ENCODE results near the gene SWSAP1. TPM values are rescaled to one million over a fixed set of nuclear protein-coding genes. Genes with fewer than 3 reads are reported as not detected.

SWSAP1 gene
- total RNA-seq, 6 donors from 2014 or later, result 0.89 to 13.6 (median 3.7) TPM

DNA sequence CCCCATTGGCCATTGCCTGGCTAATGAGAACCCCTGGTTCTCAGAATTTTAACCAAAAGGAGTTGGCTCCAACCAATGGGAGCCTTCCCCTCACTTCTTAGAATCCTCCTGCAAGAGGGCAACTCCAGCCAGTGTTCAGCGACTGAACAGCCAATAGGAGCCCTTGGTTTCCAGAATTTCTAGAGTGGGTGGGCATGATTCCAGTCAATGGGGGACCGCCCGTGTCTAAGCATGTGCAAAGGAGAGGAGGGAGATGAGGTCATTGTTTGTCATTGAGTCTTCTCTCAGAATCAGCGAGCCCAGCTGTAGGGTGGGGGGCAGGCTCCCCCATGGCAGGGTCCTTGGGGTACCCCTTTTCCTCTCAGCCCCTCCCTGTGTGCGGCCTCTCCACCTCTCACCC, 9.5 kb upstream of the SWSAP1 start:
- Histone ChIP-seq H3K4me1 (no peaks in the 10 kb centered on the region), H3K27ac (no peak overlapping the region), H3K9me3 (no peaks in the 10 kb centered on the region), H3K36me3 (peaks cover 3 to 55% (median 37%) of the 10 kb centered on the region in 4 donors), H3K4me3 (no peak overlapping the region), H3K27me3 (no peaks in the 10 kb centered on the region)
- ATAC-seq (ENCODE audit: low FRiP score in 2 of 2) (peak in 1 of 2 donors; percentile 44), DNase-seq (no peak)
- 69 to 76% methylated on average over 3 to 5 of the region's 5 CpGs for whole genome bisulfite sequencing, 2 donors
- TF ChIP-seq, protein P1, sequence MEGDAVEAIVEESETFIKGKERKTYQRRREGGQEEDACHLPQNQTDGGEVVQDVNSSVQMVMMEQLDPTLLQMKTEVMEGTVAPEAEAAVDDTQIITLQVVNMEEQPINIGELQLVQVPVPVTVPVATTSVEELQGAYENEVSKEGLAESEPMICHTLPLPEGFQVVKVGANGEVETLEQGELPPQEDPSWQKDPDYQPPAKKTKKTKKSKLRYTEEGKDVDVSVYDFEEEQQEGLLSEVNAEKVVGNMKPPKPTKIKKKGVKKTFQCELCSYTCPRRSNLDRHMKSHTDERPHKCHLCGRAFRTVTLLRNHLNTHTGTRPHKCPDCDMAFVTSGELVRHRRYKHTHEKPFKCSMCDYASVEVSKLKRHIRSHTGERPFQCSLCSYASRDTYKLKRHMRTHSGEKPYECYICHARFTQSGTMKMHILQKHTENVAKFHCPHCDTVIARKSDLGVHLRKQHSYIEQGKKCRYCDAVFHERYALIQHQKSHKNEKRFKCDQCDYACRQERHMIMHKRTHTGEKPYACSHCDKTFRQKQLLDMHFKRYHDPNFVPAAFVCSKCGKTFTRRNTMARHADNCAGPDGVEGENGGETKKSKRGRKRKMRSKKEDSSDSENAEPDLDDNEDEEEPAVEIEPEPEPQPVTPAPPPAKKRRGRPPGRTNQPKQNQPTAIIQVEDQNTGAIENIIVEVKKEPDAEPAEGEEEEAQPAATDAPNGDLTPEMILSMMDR (IDR thresholded peaks at IDR 0.05), result no peak
- TF ChIP-seq POLR2A (IDR thresholded peaks at IDR 0.05) (no peak), POLR2AphosphoS5 (IDR thresholded peaks at IDR 0.05) (no peak), EP300 (IDR thresholded peaks at IDR 0.05) (no peak)

DNA sequence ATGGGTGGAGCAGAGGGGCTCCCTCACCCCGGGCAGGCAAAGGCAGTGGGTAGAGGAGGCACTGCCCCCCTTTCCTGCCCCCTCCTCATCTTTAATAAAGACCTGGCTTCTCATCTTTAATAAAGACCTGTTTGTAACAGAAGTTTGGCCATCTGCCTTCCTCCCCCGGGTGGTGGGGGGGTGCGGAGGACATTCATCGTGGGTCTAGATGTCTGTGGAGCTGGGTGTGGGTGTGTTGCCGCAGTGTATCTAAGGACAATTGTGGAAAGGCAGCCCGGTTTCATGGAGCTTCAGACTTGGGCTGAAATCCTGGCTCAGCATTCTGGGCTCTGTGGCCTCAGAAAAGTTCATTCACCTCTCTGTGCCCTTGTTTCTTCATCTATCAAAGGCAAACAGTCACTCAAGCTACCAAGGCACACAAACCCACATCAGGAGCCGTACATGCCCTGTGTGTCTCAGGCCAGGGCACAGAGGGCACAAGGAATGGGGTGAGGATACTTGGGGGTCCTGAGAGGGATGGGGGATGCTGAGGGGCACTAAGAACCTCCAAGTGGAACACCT, 8.8 kb upstream of the SWSAP1 start:
- DNase-seq (no peak), ATAC-seq (ENCODE audit: low FRiP score in 2 of 2) (peak in 1 of 2 donors; percentile 18)
- Histone ChIP-seq H3K4me1 (no peaks in the 10 kb centered on the region), H3K4me3 (no peak overlapping the region), H3K9me3 (no peaks in the 10 kb centered on the region), H3K36me3 (peaks cover 3 to 51% (median 36%) of the 10 kb centered on the region in 4 donors), H3K27me3 (no peaks in the 10 kb centered on the region), H3K27ac (no peak overlapping the region)
- TF ChIP-seq EP300 (IDR thresholded peaks at IDR 0.05), result no peak
- TF ChIP-seq, protein P1 (IDR thresholded peaks at IDR 0.05), result no peak
- WGBS, 2 donors, result 77 to 86% methylated on average over 6 to 7 of the region's 7 CpGs

DNA sequence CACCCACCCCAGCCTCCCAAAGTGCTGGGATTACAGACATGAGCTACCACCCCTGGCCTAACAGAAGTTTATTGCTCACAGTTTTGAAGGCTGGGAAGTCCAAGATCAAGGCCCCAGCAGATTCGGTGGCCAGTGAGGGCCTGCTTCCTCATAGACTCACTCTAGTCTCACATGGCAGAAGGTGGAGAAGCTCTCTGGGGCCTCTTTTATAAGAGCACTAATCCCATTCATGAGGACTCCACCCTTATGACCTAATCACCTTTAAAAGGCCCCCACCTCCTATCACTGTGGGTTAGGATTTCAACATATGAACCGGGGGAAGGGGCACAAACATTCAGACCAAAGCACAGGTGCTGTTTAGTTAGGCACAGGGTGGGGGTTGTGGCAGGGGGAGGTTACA, 6.9 kb upstream of the SWSAP1 start:
- Histone ChIP-seq H3K27me3 (no peaks in the 10 kb centered on the region), H3K4me3 (no peak overlapping the region), H3K9me3 (no peaks in the 10 kb centered on the region), H3K27ac (no peak overlapping the region), H3K36me3 (peaks cover under 1 to 41% (median 29%) of the 10 kb centered on the region in 4 donors), H3K4me1 (no peaks in the 10 kb centered on the region)
- 71 to 83% methylated on average over 1 to 2 of the region's 2 CpGs for whole genome bisulfite sequencing, 2 donors
- TF ChIP-seq POLR2A (IDR thresholded peaks at IDR 0.05) (no peak), EP300 (IDR thresholded peaks at IDR 0.05) (no peak)
- ATAC-seq (ENCODE audit: low FRiP score in 2 of 2), result no peak
- no peak for DNase-seq

DNA sequence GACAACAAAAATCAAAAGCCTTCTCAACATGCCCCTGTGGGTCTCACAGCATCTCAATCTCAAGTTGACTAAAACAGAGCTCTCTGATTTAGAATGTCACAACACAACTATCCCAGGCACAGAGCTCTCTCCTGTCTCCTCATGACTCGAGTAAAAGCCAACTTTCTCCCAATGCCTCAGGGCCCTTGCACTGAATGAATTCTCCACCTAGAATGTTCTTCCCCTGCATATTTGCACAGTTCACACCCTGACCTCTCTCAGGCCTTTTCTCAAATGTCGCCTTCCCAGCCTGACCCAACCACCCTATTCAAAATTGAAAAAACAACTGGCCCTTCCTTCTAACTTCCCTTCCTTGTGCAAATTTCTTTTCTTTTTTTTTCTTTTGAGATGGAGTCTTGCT, 3.7 kb upstream of the SWSAP1 start:
- Histone ChIP-seq H3K27me3 (no peaks in the 10 kb centered on the region), H3K4me1 (peaks cover 11 to 14% (median 13%) of the 10 kb centered on the region in 4 donors), H3K9me3 (no peaks in the 10 kb centered on the region), H3K27ac (no peak overlapping the region), H3K36me3 (peaks cover 0 to 12% (median 5%) of the 10 kb centered on the region in 4 donors), H3K4me3 (no peak overlapping the region)
- 92 to 100% methylated on average over 2 of the region's 2 CpGs for WGBS, 2 donors
- DNase-seq (no peak), ATAC-seq (ENCODE audit: low FRiP score in 2 of 2) (no peak)
- TF ChIP-seq EP300 (IDR thresholded peaks at IDR 0.05), result no peak
- no peak for TF ChIP-seq POLR2A (IDR thresholded peaks at IDR 0.05)

DNA sequence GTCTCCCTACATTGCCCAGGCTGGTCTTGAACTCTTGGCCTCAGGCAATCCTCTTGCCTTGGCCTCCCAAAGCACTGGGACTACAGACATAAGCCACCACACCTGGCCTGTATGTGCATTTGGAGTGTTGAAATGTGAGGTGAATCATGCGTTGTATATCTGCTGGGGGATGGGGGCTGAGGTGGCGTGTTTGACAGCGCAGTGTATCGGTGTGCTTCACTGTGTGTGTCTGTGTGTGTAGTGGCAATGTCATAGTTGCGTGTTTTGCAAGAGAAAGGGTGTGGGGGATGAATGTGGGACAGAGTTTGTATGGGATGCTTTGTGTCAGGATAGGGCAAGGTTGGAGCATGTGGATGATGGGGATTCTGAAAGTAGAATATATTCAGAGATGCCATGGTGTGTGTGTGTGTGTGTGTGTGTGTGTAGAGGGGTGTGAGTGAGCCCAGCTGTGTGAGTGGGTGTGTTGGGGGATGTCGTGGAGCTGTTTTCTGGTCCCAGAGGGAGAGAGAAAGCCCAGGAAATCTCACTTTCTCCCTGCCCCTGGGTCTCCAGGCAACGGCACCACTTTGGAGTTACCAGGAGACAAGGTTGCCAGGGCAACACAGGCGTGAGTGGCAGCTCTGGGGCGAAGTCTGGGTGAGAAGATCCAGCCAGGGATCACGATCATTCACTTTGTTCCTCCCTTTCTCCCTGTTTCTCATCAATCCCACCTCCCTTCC, 1.1 kb upstream of the SWSAP1 start:
- H3K4me1 ChIP-seq, result peaks cover 35 to 37% (median 36%) of the 10 kb centered on the region in 4 donors
- no peak overlapping the region for H3K27ac ChIP-seq
- H3K27me3 ChIP-seq, result no peaks in the 10 kb centered on the region
- no peaks in the 10 kb centered on the region for H3K9me3 ChIP-seq
- DNase-seq (peak in 1 of 2 donors; percentile 70), ATAC-seq (ENCODE audit: low FRiP score in 2 of 2) (no peak)
- no peak overlapping the region for H3K4me3 ChIP-seq
- peaks cover 0 to 6% (median 0%) of the 10 kb centered on the region in 4 donors for H3K36me3 ChIP-seq
- WGBS, 2 donors, result 52 to 59% methylated on average over 10 of the region's 10 CpGs
- TF ChIP-seq POLR2A (IDR thresholded peaks at IDR 0.05) (no peak), EP300 (IDR thresholded peaks at IDR 0.05) (no peak), POLR2AphosphoS5 (IDR thresholded peaks at IDR 0.05) (no peak)
- TF ChIP-seq, protein P1 (IDR thresholded peaks at IDR 0.05), result no peak

Data from upper lobe of left lung (tissue), 6 donors.